ENCODE data around the gene NRCAM. TPM values are rescaled to one million over a fixed set of nuclear protein-coding genes. Genes with fewer than 3 reads are reported as not detected.

Gene NRCAM
- total and polyA plus RNA-seq, 10 of the 15 experiments (the other 5 are each of a cell fraction or from before 2014, with no cell fraction given) = 0.30 to 2.0 (median 1.0) TPM

DNA sequence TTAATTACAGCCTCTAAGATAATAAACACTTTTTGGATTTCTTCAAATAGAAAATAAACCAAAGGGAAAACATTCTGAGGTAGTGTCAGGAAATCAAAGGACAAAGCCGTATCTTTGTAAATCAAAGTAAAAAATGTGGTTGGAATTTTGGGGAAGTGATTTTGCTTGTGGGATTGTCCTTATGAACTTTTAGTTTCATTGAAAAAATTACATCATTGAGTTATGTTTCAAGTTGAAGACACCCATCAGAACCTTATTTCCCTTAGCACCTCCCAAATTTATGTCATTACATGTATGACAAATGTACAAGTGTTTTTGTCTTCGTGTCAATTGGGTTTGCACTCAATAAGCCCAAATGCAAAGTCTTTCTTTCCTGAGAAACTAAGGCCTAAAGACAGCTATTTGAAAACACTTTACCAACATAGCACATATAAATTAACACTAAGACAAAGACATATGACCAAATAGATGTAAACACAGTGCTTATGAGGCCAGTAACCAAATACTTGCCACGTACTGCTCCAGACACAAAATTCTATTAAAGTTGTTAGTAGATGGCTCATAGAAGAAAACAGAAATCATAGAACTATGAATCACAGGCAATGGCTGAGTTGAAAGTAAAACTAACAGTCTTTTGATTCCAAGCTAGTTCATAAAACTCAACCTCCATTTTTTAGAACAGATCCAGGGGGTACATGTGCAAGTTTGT lies 299.2 kb downstream of the NRCAM start:
- intact Hi-C loops (cut with micrococcal nuclease; ENCODE audit: unreplicated experiment) = loop anchor here (5.0 kb wide), 1 partner anchor 375 kb away; no protein-coding TSS in a partner anchor
- peak; percentile 37; the same call in 1 of the 2 replicates for TF ChIP-seq ATF2 (IDR thresholded peaks at IDR 0.05; ENCODE audit: low read length)
- no peak for TF ChIP-seq NR2C2 (IDR thresholded peaks at IDR 0.05; ENCODE audit: borderline replicate concordance, control insufficient read depth, insufficient read length, low read depth)
- TF ChIP-seq, protein P1, sequence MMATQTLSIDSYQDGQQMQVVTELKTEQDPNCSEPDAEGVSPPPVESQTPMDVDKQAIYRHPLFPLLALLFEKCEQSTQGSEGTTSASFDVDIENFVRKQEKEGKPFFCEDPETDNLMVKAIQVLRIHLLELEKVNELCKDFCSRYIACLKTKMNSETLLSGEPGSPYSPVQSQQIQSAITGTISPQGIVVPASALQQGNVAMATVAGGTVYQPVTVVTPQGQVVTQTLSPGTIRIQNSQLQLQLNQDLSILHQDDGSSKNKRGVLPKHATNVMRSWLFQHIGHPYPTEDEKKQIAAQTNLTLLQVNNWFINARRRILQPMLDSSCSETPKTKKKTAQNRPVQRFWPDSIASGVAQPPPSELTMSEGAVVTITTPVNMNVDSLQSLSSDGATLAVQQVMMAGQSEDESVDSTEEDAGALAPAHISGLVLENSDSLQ (IDR thresholded peaks at IDR 0.05) = peak; percentile 20
- TF ChIP-seq SPI1 (IDR thresholded peaks at IDR 0.05; ENCODE audit: borderline replicate concordance, insufficient read depth, low read depth, low read length) = peak; percentile 74
- TF ChIP-seq NFIC (IDR thresholded peaks at IDR 0.05; ENCODE audit: low read depth, low read length) = peak; percentile 58; the same call in 1 of the 2 replicates
- TF ChIP-seq ATF7 (IDR thresholded peaks at IDR 0.05; ENCODE audit: low read depth) = peak; percentile 71
- TF ChIP-seq IKZF1 (conservative IDR thresholded peaks at IDR 0.05) = peak; percentile 34; the same call in 1 of the 2 replicates
- TF ChIP-seq, protein P2, sequence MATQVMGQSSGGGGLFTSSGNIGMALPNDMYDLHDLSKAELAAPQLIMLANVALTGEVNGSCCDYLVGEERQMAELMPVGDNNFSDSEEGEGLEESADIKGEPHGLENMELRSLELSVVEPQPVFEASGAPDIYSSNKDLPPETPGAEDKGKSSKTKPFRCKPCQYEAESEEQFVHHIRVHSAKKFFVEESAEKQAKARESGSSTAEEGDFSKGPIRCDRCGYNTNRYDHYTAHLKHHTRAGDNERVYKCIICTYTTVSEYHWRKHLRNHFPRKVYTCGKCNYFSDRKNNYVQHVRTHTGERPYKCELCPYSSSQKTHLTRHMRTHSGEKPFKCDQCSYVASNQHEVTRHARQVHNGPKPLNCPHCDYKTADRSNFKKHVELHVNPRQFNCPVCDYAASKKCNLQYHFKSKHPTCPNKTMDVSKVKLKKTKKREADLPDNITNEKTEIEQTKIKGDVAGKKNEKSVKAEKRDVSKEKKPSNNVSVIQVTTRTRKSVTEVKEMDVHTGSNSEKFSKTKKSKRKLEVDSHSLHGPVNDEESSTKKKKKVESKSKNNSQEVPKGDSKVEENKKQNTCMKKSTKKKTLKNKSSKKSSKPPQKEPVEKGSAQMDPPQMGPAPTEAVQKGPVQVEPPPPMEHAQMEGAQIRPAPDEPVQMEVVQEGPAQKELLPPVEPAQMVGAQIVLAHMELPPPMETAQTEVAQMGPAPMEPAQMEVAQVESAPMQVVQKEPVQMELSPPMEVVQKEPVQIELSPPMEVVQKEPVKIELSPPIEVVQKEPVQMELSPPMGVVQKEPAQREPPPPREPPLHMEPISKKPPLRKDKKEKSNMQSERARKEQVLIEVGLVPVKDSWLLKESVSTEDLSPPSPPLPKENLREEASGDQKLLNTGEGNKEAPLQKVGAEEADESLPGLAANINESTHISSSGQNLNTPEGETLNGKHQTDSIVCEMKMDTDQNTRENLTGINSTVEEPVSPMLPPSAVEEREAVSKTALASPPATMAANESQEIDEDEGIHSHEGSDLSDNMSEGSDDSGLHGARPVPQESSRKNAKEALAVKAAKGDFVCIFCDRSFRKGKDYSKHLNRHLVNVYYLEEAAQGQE (IDR thresholded peaks at IDR 0.05; ENCODE audit: low read depth, low read length) = no peak
- TF ChIP-seq RUNX3 (IDR thresholded peaks at IDR 0.05; ENCODE audit: low read length) = peak; percentile 54; the same call in 1 of the 2 replicates
- no peak for TF ChIP-seq ZBTB33 (IDR thresholded peaks at IDR 0.05)
- no peak for TF ChIP-seq SRF (IDR thresholded peaks at IDR 0.05; ENCODE audit: low read depth in 2 of 2, low read length in 2 of 2)
- TF ChIP-seq IKZF2 (IDR thresholded peaks at IDR 0.05) = peak; percentile 33 to 45; a peak in 2 of 4 replicates
- TF ChIP-seq NR2F1 (conservative IDR thresholded peaks at IDR 0.05) = 0 out of 2 replicates have a peak, but pooled peaks have one; percentile 28

More for the DNA sequence above, 299.2 kb downstream of the NRCAM start:
- Histone ChIP-seq H3K4me3 (no peak overlapping the region), H3K79me2 (ENCODE audit: control insufficient read depth, insufficient read depth, low read length) (no peaks in the 10 kb centered on the region), H2AFZ (ENCODE audit: control insufficient read depth, low read depth, low read length) (no peak overlapping the region), H3K4me2 (ENCODE audit: control insufficient read depth, insufficient read depth) (0 out of 2 replicates have a peak overlapping the region, but pooled peaks have one; percentile 22), H3K27me3 (replicated peaks in 1 of 2; ENCODE audit: control insufficient read depth in 2 of 2, insufficient read depth in 2 of 2, low read length in 1 of 2) (no peaks in the 10 kb centered on the region; a peak in 1 of 4 replicates), H3K9me3 (replicated peaks; ENCODE audit: control insufficient read depth, insufficient read depth, low read length) (no peaks in the 10 kb centered on the region), H3K9ac (ENCODE audit: control insufficient read depth, insufficient read depth, low read length) (no peak overlapping the region), H3K4me1 (ENCODE audit: control insufficient read depth, insufficient read depth, low read length) (no peaks in the 10 kb centered on the region), H4K20me1 (ENCODE audit: control insufficient read depth, insufficient read depth) (no peaks in the 10 kb centered on the region), H3K27ac (ENCODE audit: control insufficient read depth, insufficient read depth) (no peak overlapping the region), H3K36me3 (ENCODE audit: control insufficient read depth in 2 of 2, insufficient read depth in 2 of 2, low read length in 1 of 2) (no peaks in the 10 kb centered on the region)
- RAD21 ChIA-PET (ENCODE audit: unreplicated experiment) = interaction anchor here (1.4 kb wide), 1 partner anchor 12 kb away, joined by 4 read pairs; no protein-coding TSS in a partner anchor
- SMC1A ChIA-PET (ENCODE audit: uncharacterized antibody, unreplicated experiment) = interaction anchor here (0.9 to 4.0 kb wide), 2 partner anchors 11 to 16 kb away, joined by 3 to 17 read pairs; no protein-coding TSS in a partner anchor
- POLR2A ChIA-PET = no interaction called here
- ATAC-seq (peak; percentile 50), DNase-seq (ENCODE audit: low read depth, low spot score) (no peak), FAIRE-seq (no peak)
- in situ Hi-C loops (cut with MboI) = no loop called here
- 36% methylated on average over 3 of the region's 3 CpGs for WGBS (ENCODE audit: insufficient coverage, insufficient replicate concordance, low lambda C conversion rate, missing lambda C conversion rate)
- no TSS peak for BruUV-seq (replicated peaks)
- CTCF ChIA-PET = interaction anchor here (1.0 to 1.9 kb wide), 2 partner anchors 8 to 43 kb away, joined by 3 to 6 read pairs; no protein-coding TSS in a partner anchor
